Smooth muscle cell (in vitro differentiated cells): ENCODE data around the gene SPTBN1. TPM values are rescaled to one million over a fixed set of nuclear protein-coding genes. Genes with fewer than 3 reads are reported as not detected.
A peak's percentile ranks its signal among the peaks of the same experiment; 100 is the strongest.

ENCODE experiments used
- DNase-seq: peaks from one replicate; lab custom pipeline; 2025; ENCODE audit not compliant: unreplicated experiment; lab: John Stamatoyannopoulos, UW
- H2AFZ ChIP-seq: fragments of 200-600 bp; sonication (generic); 2 replicates; pipeline ENCODE4 v1.6.0; 2016; ENCODE audit warnings: antibody characterized with exemption, low read depth, mild to moderate bottlenecking
- H3F3A ChIP-seq: fragments of 200-600 bp; sonication (generic); 2 replicates; pipeline ENCODE4 v1.6.0; 2017; ENCODE audit warnings: antibody characterized with exemption, low read depth
- H3K27ac ChIP-seq: fragments of 200-600 bp; sonication (generic); 2 replicates; pipeline ENCODE4 v1.5.1; 2016; ENCODE audit warnings: low read depth, mild to moderate bottlenecking
- H3K27me3 ChIP-seq: fragments of 200-600 bp; sonication (generic); 2 replicates; pipeline ENCODE4 v1.6.1; 2016; ENCODE audit warnings: low read depth, mild to moderate bottlenecking
- H3K36me3 ChIP-seq: fragments of 200-600 bp; sonication (generic); 2 replicates; pipeline ENCODE4 v1.5.1; 2016; ENCODE audit warnings: low read depth
- H3K4me1 ChIP-seq: fragments of 200-600 bp; sonication (generic); 2 replicates; pipeline ENCODE4 v1.5.1; 2016; ENCODE audit warnings: low read depth
- H3K4me2 ChIP-seq: fragments of 200-600 bp; sonication (generic); 2 replicates; pipeline ENCODE4 v1.6.0; 2016; ENCODE audit warnings: mild to moderate bottlenecking
- H3K4me3 ChIP-seq: fragments of 200-600 bp; sonication (generic); 2 replicates; pipeline ENCODE4 v1.5.1; 2016; ENCODE audit warnings: mild to moderate bottlenecking
- H3K79me2 ChIP-seq: fragments of 200-600 bp; sonication (generic); 2 replicates; pipeline ENCODE4 v1.6.0; 2016; ENCODE audit warnings: low read depth, mild to moderate bottlenecking
- H3K9ac ChIP-seq: fragments of 200-600 bp; sonication (generic); 2 replicates; pipeline ENCODE4 v1.6.0; 2016; ENCODE audit warnings: low read depth
- H3K9me3 ChIP-seq: fragments of 200-600 bp; sonication (generic); replicated peaks from 2 replicates; pipeline ENCODE4 v1.5.1; 2016; ENCODE audit warnings: low read depth
- H4K20me1 ChIP-seq: fragments of 200-600 bp; sonication (generic); 2 replicates; pipeline ENCODE4 v1.6.0; 2016; ENCODE audit warnings: low read depth
- CTCF ChIP-seq: fragments of 200-600 bp; sonication (generic); IDR thresholded peaks from 2 replicates; pipeline ENCODE4 v1.5.1; 2017; ENCODE audit warnings: borderline replicate concordance, mild to moderate bottlenecking, antibody characterized with exemption; ENCODE audit not compliant: insufficient read depth, poor library complexity, severe bottlenecking
- WGBS: methylation state at CpG from one replicate; pipeline ENCODE4 v1.1.7; 2016; ENCODE audit warnings: low lambda C conversion rate; 5-methylcytosine and 5-hydroxymethylcytosine counted together
- polyA plus RNA-seq: library from polyadenylated mRNA; unstranded; fragments of >200 nt; fragmentation: Nextera tagmentation; extraction: Ambion mirVana; gene quantifications from 2 replicates; pipeline ENCODE4 v1.2.1, GENCODE V29; 2016
- total RNA-seq: library from RNA; depleted of rRNA; stranded (reverse); fragments of >200 nt; gene quantifications from 2 replicates; pipeline ENCODE4 v1.2.3, GENCODE V29; 2014

Gene SPTBN1
- total and polyA plus RNA-seq, 2 experiments from 2014 or later, result 78.7 to 186 TPM

- no peak for TF ChIP-seq CTCF
- H3K27ac ChIP-seq, result peak overlapping the region; percentile 80
- H3K27me3 ChIP-seq, result no peaks in the 10 kb centered on the region
- WGBS, result 83% methylated on average over 12 of the region's 12 CpGs
- no peak overlapping the region for H3K4me3 ChIP-seq
- no peak overlapping the region for H3K4me2 ChIP-seq
- no peaks in the 10 kb centered on the region for H3K4me1 ChIP-seq
- H3K9me3 ChIP-seq, result no peaks in the 10 kb centered on the region
- no peak for DNase-seq
- peaks cover 27% of the 10 kb centered on the region for H3K36me3 ChIP-seq
- no peak overlapping the region for H3K9ac ChIP-seq
- H3K79me2 ChIP-seq, result peaks cover 25% of the 10 kb centered on the region
- H4K20me1 ChIP-seq, result peaks cover under 1% of the 10 kb centered on the region
- no peak overlapping the region for H2AFZ ChIP-seq
- H3F3A ChIP-seq, result no peaks in the 10 kb centered on the region
These were observed 168.5 kb downstream of the SPTBN1 start for GRCh38 chr2:54624591-54625071.

DNA sequence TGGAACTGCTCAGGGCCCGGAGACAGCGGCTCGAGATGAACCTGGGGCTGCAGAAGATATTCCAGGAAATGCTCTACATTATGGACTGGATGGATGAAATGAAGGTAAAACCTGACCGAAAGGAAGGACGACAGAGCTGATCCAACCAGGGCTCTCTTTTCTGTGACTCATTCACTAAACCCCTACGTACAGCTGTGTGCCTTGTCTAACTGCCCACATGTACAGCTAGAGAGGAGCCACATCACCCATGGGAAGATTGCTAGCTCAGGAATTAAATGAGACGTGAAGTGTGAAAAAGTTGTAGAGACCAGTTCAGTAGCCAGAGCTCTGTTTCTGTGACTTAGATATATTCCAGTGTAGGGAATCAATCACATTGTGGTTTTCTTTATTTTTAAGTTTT lies 170.0 kb downstream of the SPTBN1 start:
- Histone ChIP-seq H3K4me1 (no peaks in the 10 kb centered on the region), H3K4me3 (no peak overlapping the region), H3K4me2 (no peak overlapping the region), H3K27me3 (no peaks in the 10 kb centered on the region), H2AFZ (no peak overlapping the region), H3K9me3 (no peaks in the 10 kb centered on the region), H3K9ac (peak overlapping the region; percentile 51), H3K27ac (peak overlapping the region; percentile 80), H3K36me3 (peaks cover 36% of the 10 kb centered on the region), H3F3A (peaks cover 8% of the 10 kb centered on the region), H4K20me1 (no peaks in the 10 kb centered on the region), H3K79me2 (peaks cover 34% of the 10 kb centered on the region)
- no peak for TF ChIP-seq CTCF
- 65% methylated on average over 7 of the region's 7 CpGs for WGBS
- DNase-seq, result no peak

DNA sequence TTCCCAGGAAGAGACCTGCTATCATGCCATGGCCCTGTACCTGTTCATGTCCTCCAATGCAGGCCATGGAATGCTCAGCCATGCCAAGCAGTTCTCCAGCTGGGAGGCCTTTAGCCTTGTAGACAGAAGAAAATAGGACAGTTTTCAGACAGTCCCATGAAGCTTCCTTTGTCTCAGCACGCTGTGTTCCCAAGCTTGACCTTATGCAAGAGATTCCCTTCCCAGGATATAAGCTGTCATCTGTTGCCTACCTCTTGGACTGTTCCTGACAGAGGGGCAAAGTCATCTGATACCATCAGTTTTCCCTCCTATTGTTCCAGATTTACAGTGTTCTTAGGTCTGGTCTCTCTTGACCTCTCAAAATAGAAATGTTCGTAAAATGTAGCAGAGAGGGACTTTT lies 170.8 kb downstream of the SPTBN1 start:
- peaks cover 42% of the 10 kb centered on the region for H3K79me2 ChIP-seq
- no peak overlapping the region for H3K4me2 ChIP-seq
- no peak overlapping the region for H3K9ac ChIP-seq
- no peaks in the 10 kb centered on the region for H3K27me3 ChIP-seq
- peaks cover 8% of the 10 kb centered on the region for H3F3A ChIP-seq
- DNase-seq, result no peak
- no peak overlapping the region for H2AFZ ChIP-seq
- WGBS, result 94% methylated on average over 2 of the region's 2 CpGs
- H4K20me1 ChIP-seq, result no peaks in the 10 kb centered on the region
- H3K9me3 ChIP-seq, result no peaks in the 10 kb centered on the region
- no peak overlapping the region for H3K4me3 ChIP-seq
- peaks cover 34% of the 10 kb centered on the region for H3K36me3 ChIP-seq
- no peaks in the 10 kb centered on the region for H3K4me1 ChIP-seq
- peak overlapping the region; percentile 80 for H3K27ac ChIP-seq
- no peak for TF ChIP-seq CTCF

GRCh38 chr2:54627973-54628372 lies 171.8 kb downstream of the SPTBN1 start:
- no peaks in the 10 kb centered on the region for H3K27me3 ChIP-seq
- no peak overlapping the region for H3K4me2 ChIP-seq
- no peak for DNase-seq
- H3K9me3 ChIP-seq, result no peaks in the 10 kb centered on the region
- H2AFZ ChIP-seq, result no peak overlapping the region
- no peaks in the 10 kb centered on the region for H4K20me1 ChIP-seq
- TF ChIP-seq CTCF, result no peak
- WGBS, result 99% methylated on average over 6 of the region's 6 CpGs
- no peak overlapping the region for H3K9ac ChIP-seq
- H3K4me3 ChIP-seq, result no peak overlapping the region
- peaks cover 47% of the 10 kb centered on the region for H3K79me2 ChIP-seq
- H3K4me1 ChIP-seq, result peaks cover 1% of the 10 kb centered on the region
- peak overlapping the region; percentile 24 for H3K27ac ChIP-seq
- peaks cover 27% of the 10 kb centered on the region for H3K36me3 ChIP-seq
- H3F3A ChIP-seq, result peaks cover 18% of the 10 kb centered on the region
